Right forelimb (tissue), 1 donor: ENCODE measurements around the gene GNAO1.

ENCODE experiments used
- DNase-seq: peaks from one replicate; pipeline ENCODE4 v3.0.0-alpha.2; 2018

The GNAO1 gene

GRCh38 chr16:56198006-56198754, 6.9 kb downstream of the GNAO1 start:
- no peak for DNase-seq

- DNase-seq: no peak
These were observed 7.4 kb downstream of the GNAO1 start for GRCh38 chr16:56198755-56199114.

- DNase-seq: no peak
These were observed 7.9 kb downstream of the GNAO1 start for GRCh38 chr16:56199164-56199563.

GRCh38 chr16:56201030-56201429, 9.7 kb downstream of the GNAO1 start:
- DNase-seq: no peak

GRCh38 chr16:56202036-56202435, 10.7 kb downstream of the GNAO1 start:
- DNase-seq: no peak

- DNase-seq: no peak
These were observed 11.8 kb downstream of the GNAO1 start for GRCh38 chr16:56203052-56203451.

GRCh38 chr16:56204816-56205215, 13.5 kb downstream of the GNAO1 start:
- no peak for DNase-seq

- DNase-seq: no peak
These were observed 15.7 kb downstream of the GNAO1 start for GRCh38 chr16:56206951-56207350.

GRCh38 chr16:56207421-56207820, 16.1 kb downstream of the GNAO1 start:
- DNase-seq: no peak

GRCh38 chr16:56211435-56211981, 20.2 kb downstream of the GNAO1 start:
- no peak for DNase-seq

GRCh38 chr16:56212144-56212543, 20.9 kb downstream of the GNAO1 start:
- DNase-seq: no peak

- DNase-seq: no peak
These were observed 30.7 kb downstream of the GNAO1 start for GRCh38 chr16:56221995-56222394.

GRCh38 chr16:56222474-56222997, 31.2 kb downstream of the GNAO1 start:
- no peak for DNase-seq

- DNase-seq: no peak
These were observed 33.9 kb downstream of the GNAO1 start for GRCh38 chr16:56225017-56225742.

- DNase-seq: no peak
These were observed 34.9 kb downstream of the GNAO1 start for GRCh38 chr16:56226187-56226586.

- no peak for DNase-seq
These were observed 35.7 kb downstream of the GNAO1 start for GRCh38 chr16:56226845-56227525.

GRCh38 chr16:56227936-56228335, 36.6 kb downstream of the GNAO1 start:
- DNase-seq: no peak

- DNase-seq: no peak
These were observed 37.2 kb downstream of the GNAO1 start for GRCh38 chr16:56228476-56228875.

GRCh38 chr16:56233795-56234566, 42.7 kb downstream of the GNAO1 start:
- no peak for DNase-seq

GRCh38 chr16:56234737-56235136, 43.4 kb downstream of the GNAO1 start:
- DNase-seq: no peak

- DNase-seq: peak; percentile 24
These were observed 46.2 kb downstream of the GNAO1 start for GRCh38 chr16:56237451-56237930.

GRCh38 chr16:56238188-56238587, 46.9 kb downstream of the GNAO1 start:
- peak; percentile 23 for DNase-seq
